T-cell (primary cell): ENCODE measurements around the gene ALOX15. TPM values are rescaled to one million over a fixed set of nuclear protein-coding genes. Genes with fewer than 3 reads are reported as not detected.

Source experiments
- ATAC-seq, 4 experiments: fragments of 200-7000 bp in 3 of 4; fragments of 150-1000 bp in 1 of 4; cut with Tn5 transposase; replicated peaks in 1 of 4; 1 replicate in 3 of 4; 2 replicates in 1 of 4; pipeline ENCODE4 v1.10.0; 2021; ENCODE audit warnings: moderate library complexity in 3 of 4, mild to moderate bottlenecking in 2 of 4, moderate number of reproducible peaks in 1 of 4
- CTCF ChIA-PET, 2 donors: fragments of 300-600 bp; sonication (Branson Sonifier 250); formaldehyde crosslinking; loops; one replicate each; lab custom pipeline; 2022; ENCODE audit warnings: antibody characterized with exemption in 2 of 2; lab: Charles Lee
- POLR2A ChIA-PET, 2 donors: fragments of 300-600 bp; sonication (Branson Sonifier 250); formaldehyde crosslinking; loops; one replicate each; lab custom pipeline; 2022; ENCODE audit warnings: antibody characterized with exemption in 2 of 2; lab: Charles Lee
- DNase-seq, 35 experiments: peaks; one replicate each; pipeline versions ENCODE4 v3.0.0 to v3.0.0-alpha.2; 2013 to 2023
- H3K27ac ChIP-seq: one replicate; pipeline ENCODE4 v1.5.1; 2013; ENCODE audit warnings: low read length
- H3K27me3 ChIP-seq, 2 experiments: replicated peaks in 1 of 2; 1 replicate in 1 of 2; 2 replicates in 1 of 2; pipeline versions ENCODE4 v1.6.1 to v1.7.0; 2013; ENCODE audit warnings: low read length in 1 of 2, mixed read lengths in 1 of 2; ENCODE audit not compliant: control insufficient read depth in 2 of 2, insufficient read depth in 2 of 2; ENCODE audit errors: extremely low read depth in 1 of 2
- H3K36me3 ChIP-seq, 2 donors: 1 replicate in 1 of 2; 2 replicates in 1 of 2; pipeline versions ENCODE4 v1.6.1 to v1.7.0; 2013; ENCODE audit warnings: low read length in 1 of 2; ENCODE audit not compliant: control insufficient read depth in 2 of 2, insufficient read depth in 1 of 2; ENCODE audit errors: extremely low read depth in 1 of 2
- H3K4me1 ChIP-seq, 2 experiments: 1 replicate in 1 of 2; 2 replicates in 1 of 2; pipeline versions ENCODE4 v1.6.1 to v1.7.0; 2013; ENCODE audit warnings: low read length in 2 of 2, mixed read lengths in 1 of 2; ENCODE audit not compliant: insufficient read depth in 2 of 2, control insufficient read depth in 1 of 2; ENCODE audit errors: extremely low read depth in 1 of 2
- H3K4me3 ChIP-seq, 2 donors: 1 replicate in 1 of 2; 2 replicates in 1 of 2; pipeline versions ENCODE4 v1.5.1 to v1.7.0; 2013; ENCODE audit warnings: mild to moderate bottlenecking in 2 of 2, low read length in 1 of 2, moderate library complexity in 1 of 2; ENCODE audit not compliant: control insufficient read depth in 1 of 2; ENCODE audit errors: extremely low read depth in 1 of 2
- H3K9me3 ChIP-seq: 2 replicates; pipeline ENCODE4 v1.7.0; 2013
- H3K27ac Mint-ChIP-seq, 2 donors: one replicate each; pipeline ENCODE4 v1.8.0; 2020 to 2021; ENCODE audit warnings: mild to moderate bottlenecking in 2 of 2, mixed read lengths in 2 of 2
- H3K27me3 Mint-ChIP-seq, 2 donors: one replicate each; pipeline ENCODE4 v1.8.0; 2021 to 2022; ENCODE audit warnings: mixed read lengths in 2 of 2
- H3K36me3 Mint-ChIP-seq: one replicate; pipeline ENCODE4 v1.8.0; 2021; ENCODE audit warnings: mixed read lengths
- H3K4me1 Mint-ChIP-seq, 3 donors: one replicate each; pipeline ENCODE4 v1.8.0; 2020 to 2022; ENCODE audit warnings: mixed read lengths in 3 of 3, mild to moderate bottlenecking in 1 of 3
- H3K4me3 Mint-ChIP-seq, 3 donors: one replicate each; pipeline ENCODE4 v1.8.0; 2020 to 2022; ENCODE audit warnings: mild to moderate bottlenecking in 3 of 3, mixed read lengths in 3 of 3, moderate library complexity in 3 of 3
- H3K9me3 Mint-ChIP-seq, 3 donors: one replicate each; pipeline ENCODE4 v1.8.0; 2020 to 2022; ENCODE audit warnings: mixed read lengths in 3 of 3
- WGBS: methylation state at CpG from one replicate; pipeline ENCODE4 v1.1.5; 2013; ENCODE audit warnings: missing lambda C conversion rate; ENCODE audit not compliant: insufficient coverage; 5-methylcytosine and 5-hydroxymethylcytosine counted together
- total RNA-seq, 35 experiments: library from RNA in 6 of 35; stranded (reverse) in 6 of 35; fragments of 120-200 nt in 1 of 35; gene quantifications; one replicate each; pipeline versions ENCODE4 v1.2.1 to v1.2.4 and lab custom pipeline; 2013 to 2026

ALOX15 gene
- total RNA-seq, 5 donors from 2014 or later (not counting 1 experiment from before 2014, with no cell fraction given) = 0.13 TPM; not detected in 4

DNA sequence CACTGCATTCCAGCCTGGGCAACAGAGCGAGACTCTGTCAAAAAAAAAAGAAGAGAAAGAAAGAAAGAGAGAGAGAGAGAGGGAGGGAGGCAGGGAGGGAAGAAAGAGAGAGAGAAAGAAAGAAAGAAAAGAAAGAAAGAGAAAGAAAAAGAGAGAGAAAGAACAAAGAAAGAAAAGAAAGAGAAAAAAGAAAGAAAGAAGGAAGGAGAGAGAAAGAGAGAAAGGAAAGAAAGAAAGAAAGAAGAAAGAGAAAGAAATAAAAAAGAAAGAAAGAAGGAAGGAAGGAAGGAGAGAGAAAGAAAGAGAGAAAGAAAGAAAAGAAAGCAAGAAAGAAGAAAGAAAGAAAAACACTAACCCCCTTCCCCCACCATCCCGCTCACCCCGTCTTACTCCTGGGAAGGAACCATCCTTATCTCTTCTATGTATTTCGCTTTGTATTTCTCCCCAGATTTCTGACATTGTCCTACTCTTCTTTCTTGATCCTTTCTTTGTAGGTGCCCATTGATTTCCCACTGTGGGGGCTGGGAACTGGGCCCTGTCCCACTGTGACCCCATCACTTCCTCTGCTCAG, 20.9 kb downstream of the ALOX15 start:
- ChIA-PET CTCF (no interaction called here), POLR2A (no interaction called here)
- no peak overlapping the region for H3K27ac Mint-ChIP-seq
- H3K36me3 Mint-ChIP-seq = no peaks in the 10 kb centered on the region
- H3K4me1 Mint-ChIP-seq = no peaks in the 10 kb centered on the region
- H3K27ac ChIP-seq = no peak overlapping the region
- peaks cover 4% of the 10 kb centered on the region for H3K9me3 ChIP-seq
- 100% methylated on average over 1 of the region's 4 CpGs for WGBS
- H3K4me3 Mint-ChIP-seq = no peak overlapping the region
- DNase-seq (no peak), ATAC-seq (no peak)
- H3K9me3 Mint-ChIP-seq = no peaks in the 10 kb centered on the region
- peaks cover 0 to 27% of the 10 kb centered on the region in 2 experiments for H3K27me3 ChIP-seq
- H3K27me3 Mint-ChIP-seq = peaks cover 4 to 14% of the 10 kb centered on the region in 2 donors
- no peaks in the 10 kb centered on the region for H3K4me1 ChIP-seq
- no peak overlapping the region for H3K4me3 ChIP-seq
- no peaks in the 10 kb centered on the region for H3K36me3 ChIP-seq

DNA sequence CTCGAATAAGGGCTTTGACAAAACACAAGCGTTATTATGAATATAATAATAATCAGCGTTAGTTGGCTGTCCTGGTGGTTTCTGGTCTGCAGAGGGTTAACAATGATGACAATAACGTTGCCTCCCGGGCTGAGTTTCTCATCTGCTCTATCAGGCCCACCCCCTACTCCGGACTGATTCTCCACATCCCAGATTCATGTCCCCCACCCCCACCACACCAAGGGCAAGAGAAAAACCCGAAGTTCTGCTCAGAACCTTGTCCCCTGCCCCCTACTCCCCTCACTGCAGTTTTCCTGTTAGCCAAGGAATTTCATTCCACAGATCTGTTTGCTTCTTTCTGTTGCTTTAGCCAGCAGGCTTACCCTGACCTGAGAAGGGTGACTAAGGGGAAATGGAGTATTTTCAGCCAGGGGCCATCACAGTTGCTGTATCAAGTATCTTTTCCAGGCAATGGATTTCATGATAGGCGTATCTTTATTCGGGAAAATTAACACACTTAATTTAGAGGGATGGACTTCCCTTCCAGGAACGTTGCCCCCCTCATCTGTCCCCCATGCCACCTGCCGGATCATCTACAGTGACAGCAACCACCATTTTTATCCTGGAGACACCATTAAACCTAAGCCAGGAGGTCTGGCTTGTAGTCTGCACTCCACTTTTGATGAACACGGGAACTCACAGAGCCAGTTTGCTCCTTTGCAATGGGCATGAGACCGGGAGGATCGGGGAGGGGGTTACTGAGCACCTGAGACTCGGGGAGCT, 23.7 kb downstream of the ALOX15 start:
- H3K27ac ChIP-seq = no peak overlapping the region
- POLR2A ChIA-PET = no interaction called here
- CTCF ChIA-PET = no interaction called here
- 73% methylated on average over 9 of the region's 15 CpGs for WGBS
- peaks cover 0 to 25% of the 10 kb centered on the region in 2 experiments for H3K27me3 ChIP-seq
- H3K9me3 Mint-ChIP-seq = no peaks in the 10 kb centered on the region
- ATAC-seq (no peak), DNase-seq (no peak)
- peaks cover 4 to 9% of the 10 kb centered on the region in 2 donors for H3K27me3 Mint-ChIP-seq
- no peak overlapping the region for H3K4me3 ChIP-seq
- no peaks in the 10 kb centered on the region for H3K4me1 Mint-ChIP-seq
- H3K4me1 ChIP-seq = no peaks in the 10 kb centered on the region
- no peaks in the 10 kb centered on the region for H3K36me3 Mint-ChIP-seq
- H3K4me3 Mint-ChIP-seq = no peak overlapping the region
- no peaks in the 10 kb centered on the region for H3K36me3 ChIP-seq
- peaks cover 4% of the 10 kb centered on the region for H3K9me3 ChIP-seq
- no peak overlapping the region for H3K27ac Mint-ChIP-seq

GRCh38 chr17:4617090-4617489, 24.4 kb downstream of the ALOX15 start:
- Mint-ChIP-seq H3K9me3 (no peaks in the 10 kb centered on the region), H3K27me3 (peaks cover 4 to 9% of the 10 kb centered on the region in 2 donors), H3K27ac (no peak overlapping the region), H3K4me3 (no peak overlapping the region), H3K4me1 (no peaks in the 10 kb centered on the region), H3K36me3 (no peaks in the 10 kb centered on the region)
- ATAC-seq = no peak
- no peak overlapping the region for H3K27ac ChIP-seq
- DNase-seq = no peak
- peaks cover 0 to 25% of the 10 kb centered on the region in 2 experiments for H3K27me3 ChIP-seq
- ChIA-PET POLR2A (no interaction called here), CTCF (no interaction called here)
- no peaks in the 10 kb centered on the region for H3K36me3 ChIP-seq
- no peak overlapping the region for H3K4me3 ChIP-seq
- WGBS = 92% methylated on average over 15 of the region's 17 CpGs
- no peaks in the 10 kb centered on the region for H3K4me1 ChIP-seq
- peaks cover 1% of the 10 kb centered on the region for H3K9me3 ChIP-seq

GRCh38 chr17:4616476-4616875, 25.0 kb downstream of the ALOX15 start:
- Mint-ChIP-seq H3K4me3 (no peak overlapping the region), H3K27me3 (peaks cover 4 to 9% of the 10 kb centered on the region in 2 donors), H3K4me1 (no peaks in the 10 kb centered on the region), H3K27ac (no peak overlapping the region), H3K36me3 (no peaks in the 10 kb centered on the region), H3K9me3 (no peaks in the 10 kb centered on the region)
- no peaks in the 10 kb centered on the region for H3K4me1 ChIP-seq
- ChIA-PET POLR2A (no interaction called here), CTCF (no interaction called here)
- peaks cover 0 to 25% of the 10 kb centered on the region in 2 experiments for H3K27me3 ChIP-seq
- H3K36me3 ChIP-seq = no peaks in the 10 kb centered on the region
- ATAC-seq (no peak), DNase-seq (no peak)
- H3K9me3 ChIP-seq = no peaks in the 10 kb centered on the region
- no peak overlapping the region for H3K27ac ChIP-seq
- no peak overlapping the region for H3K4me3 ChIP-seq
- 94% methylated on average over 7 of the region's 9 CpGs for WGBS

DNA sequence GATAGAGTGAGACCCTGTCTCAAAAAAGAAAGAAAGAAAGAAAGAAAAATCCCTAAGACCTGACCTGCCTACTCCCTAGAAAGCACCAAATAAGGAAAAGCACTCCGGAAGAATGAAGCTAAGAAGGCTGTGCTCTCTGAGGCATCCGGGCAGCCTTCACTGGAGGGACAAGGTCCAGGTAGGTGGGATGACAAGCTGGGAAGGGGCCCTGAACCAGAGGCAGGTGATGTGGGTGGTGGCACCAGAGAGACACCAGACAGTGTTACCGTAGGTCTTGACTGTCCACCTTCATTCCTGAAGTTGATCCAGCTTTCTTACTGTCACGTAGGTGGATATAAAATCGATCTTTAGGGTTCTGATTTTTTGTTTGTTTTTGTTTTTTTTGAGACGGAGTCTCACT, 30.8 kb downstream of the ALOX15 start:
- no peaks in the 10 kb centered on the region for H3K9me3 ChIP-seq
- Mint-ChIP-seq H3K9me3 (no peaks in the 10 kb centered on the region), H3K4me3 (no peak overlapping the region), H3K36me3 (no peaks in the 10 kb centered on the region), H3K4me1 (peaks cover 0 to 2% (median 0%) of the 10 kb centered on the region in 3 donors), H3K27ac (no peak overlapping the region), H3K27me3 (peaks cover 9 to 26% of the 10 kb centered on the region in 2 donors)
- DNase-seq (no peak), ATAC-seq (no peak)
- no peak overlapping the region for H3K27ac ChIP-seq
- ChIA-PET POLR2A (no interaction called here), CTCF (no interaction called here)
- no peak overlapping the region for H3K4me3 ChIP-seq
- 100% methylated on average over 2 of the region's 6 CpGs for WGBS
- H3K4me1 ChIP-seq = no peaks in the 10 kb centered on the region
- H3K36me3 ChIP-seq = no peaks in the 10 kb centered on the region
- peaks cover 0 to 25% of the 10 kb centered on the region in 2 experiments for H3K27me3 ChIP-seq

DNA sequence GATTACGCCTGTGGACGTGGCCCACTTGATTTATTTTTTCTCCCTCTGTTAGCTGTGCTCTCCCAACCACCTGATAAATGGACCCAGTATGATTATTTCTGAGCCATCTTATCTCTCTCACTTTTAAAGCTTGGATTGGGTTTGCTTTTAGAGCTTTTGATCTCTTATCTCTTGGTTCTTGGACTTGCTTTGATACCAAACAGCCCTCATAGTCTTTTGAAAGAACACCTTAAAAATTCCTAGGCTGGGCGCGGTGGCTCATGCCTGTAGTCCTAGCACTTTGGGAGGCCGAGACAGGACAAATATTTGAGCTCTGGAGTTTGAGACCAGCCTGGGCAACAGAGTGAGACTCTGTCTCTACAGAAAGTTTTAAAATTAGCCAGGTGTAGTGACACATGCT, 31.3 kb downstream of the ALOX15 start:
- peaks cover 0 to 23% of the 10 kb centered on the region in 2 experiments for H3K27me3 ChIP-seq
- no peak for DNase-seq
- no peaks in the 10 kb centered on the region for H3K4me1 ChIP-seq
- ATAC-seq = no peak
- H3K9me3 Mint-ChIP-seq = no peaks in the 10 kb centered on the region
- no peaks in the 10 kb centered on the region for H3K36me3 Mint-ChIP-seq
- peaks cover 9 to 26% of the 10 kb centered on the region in 2 donors for H3K27me3 Mint-ChIP-seq
- WGBS = 91% methylated on average over 3 of the region's 5 CpGs
- H3K9me3 ChIP-seq = no peaks in the 10 kb centered on the region
- CTCF ChIA-PET = no interaction called here
- no peak overlapping the region for H3K27ac Mint-ChIP-seq
- no peak overlapping the region for H3K4me3 Mint-ChIP-seq
- H3K4me1 Mint-ChIP-seq = peaks cover 0 to 2% (median 0%) of the 10 kb centered on the region in 3 donors
- no peak overlapping the region for H3K27ac ChIP-seq
- POLR2A ChIA-PET = no interaction called here
- no peaks in the 10 kb centered on the region for H3K36me3 ChIP-seq
- H3K4me3 ChIP-seq = no peak overlapping the region
